Stimulated activated CD4-positive, alpha-beta T cell treated with anti-CD3 and anti-CD28 coated beads, Interleukin-12 subunit alpha, Interleukin-12 subunit beta, amount 100 ng/mL, for 48 hours (primary cell): ENCODE measurements around the gene REM2.
"Not testable (repeated sequence)": the region's sequence is repeated elsewhere in the genome, so short reads cannot be mapped to it uniquely, and the experiment has no call there.

Source experiments
- DNase-seq, 3 donors: peaks; one replicate each; pipeline ENCODE4 v3.0.0-alpha.2; 2020; ENCODE audit warnings: low read depth in 2 of 3, low spot score in 1 of 3

REM2 gene

GRCh38 chr14:22848351-22849164 lies 34.5 kb upstream of the REM2 start:
- no peak for DNase-seq

- no peak for DNase-seq
Observed at GRCh38 chr14:22849212-22849819, 33.7 kb upstream of the REM2 start.

GRCh38 chr14:22850944-22851764 lies 31.9 kb upstream of the REM2 start:
- no peak for DNase-seq

GRCh38 chr14:22852178-22852577 lies 30.8 kb upstream of the REM2 start:
- DNase-seq, result not testable (repeated sequence)

- no peak for DNase-seq
Observed at GRCh38 chr14:22852599-22852939, 30.5 kb upstream of the REM2 start.

- peak; percentile 86 to 99 (median 89) for DNase-seq
Observed at GRCh38 chr14:22852940-22853767, 29.9 kb upstream of the REM2 start.

GRCh38 chr14:22854296-22854695 lies 28.7 kb upstream of the REM2 start:
- not testable (repeated sequence) for DNase-seq

- no peak for DNase-seq
Observed at GRCh38 chr14:22854963-22855724, 27.9 kb upstream of the REM2 start.

GRCh38 chr14:22856428-22856827 lies 26.6 kb upstream of the REM2 start:
- DNase-seq, result no peak

GRCh38 chr14:22860377-22860776 lies 22.6 kb upstream of the REM2 start:
- DNase-seq, result not testable (repeated sequence)

GRCh38 chr14:22861651-22862050 lies 21.4 kb upstream of the REM2 start:
- no peak for DNase-seq

- no peak for DNase-seq
Observed at GRCh38 chr14:22864979-22865378, 18.0 kb upstream of the REM2 start.

- no peak for DNase-seq
Observed at GRCh38 chr14:22865424-22866405, 17.3 kb upstream of the REM2 start.

- DNase-seq, result no peak
Observed at GRCh38 chr14:22866874-22867273, 16.1 kb upstream of the REM2 start.

GRCh38 chr14:22870811-22871223 lies 12.2 kb upstream of the REM2 start:
- DNase-seq, result no peak

GRCh38 chr14:22871224-22872032 lies 11.6 kb upstream of the REM2 start, which contains the start of gene LRP10:
LRP10 (plus strand) TSS chr14:22871740; CDS start chr14:22872304, 564 bp downstream.
- DNase-seq, result peak; percentile 64 to 75 (median 69)

- peak in 2 of 3 donors; percentile 62 to 83 for DNase-seq
Observed at GRCh38 chr14:22872033-22872832, 10.8 kb upstream of the REM2 start.
